HG03139 (cell line): Measurements from ENCODE around the gene THOC7.
A peak's percentile ranks its signal among the peaks of the same experiment; 100 is the strongest.

Source experiments
- ATAC-seq: cut with Tn5 transposase; IDR thresholded peaks from one replicate; pipeline ENCODE4 v1.9.1; 2021; ENCODE audit not compliant: unreplicated experiment

THOC7 gene

DNA sequence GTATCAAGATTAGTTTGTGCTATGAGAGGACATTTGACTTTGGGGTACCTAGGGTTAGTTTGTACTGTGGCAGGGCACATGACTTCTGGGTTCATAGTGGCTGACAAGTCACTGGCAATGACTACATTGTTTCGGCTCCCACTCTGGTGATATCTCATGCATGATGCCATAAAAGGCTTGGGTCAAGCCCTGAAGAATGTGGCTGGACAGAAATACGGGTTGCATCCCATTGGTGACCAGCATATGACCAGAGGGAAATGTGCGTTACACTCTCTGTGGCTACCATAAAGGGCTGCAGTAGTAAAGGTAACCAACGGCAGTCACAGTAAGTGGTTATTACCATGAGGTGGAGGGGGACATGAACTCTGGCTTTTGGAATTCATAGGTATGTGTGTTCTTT is 18.4 kb downstream of the THOC7 start:
- ATAC-seq = no peak

DNA sequence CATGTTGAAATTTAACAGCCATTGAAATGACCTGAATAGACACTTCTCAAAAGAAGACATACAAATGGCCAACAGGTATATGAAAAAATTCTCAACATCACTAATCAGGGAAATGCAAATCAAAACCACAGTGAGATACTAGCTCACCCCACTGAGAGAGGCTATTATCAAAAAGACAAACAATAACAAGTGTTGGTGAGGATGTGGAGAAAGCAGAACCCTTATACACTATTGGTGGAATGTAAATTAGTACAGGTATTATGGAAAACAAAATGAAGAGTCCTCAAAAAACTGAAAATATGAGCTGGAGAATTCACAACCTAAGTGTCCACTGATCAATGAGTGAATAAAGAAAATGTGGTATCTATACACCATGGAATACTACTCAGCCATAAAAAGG is 21.5 kb downstream of the THOC7 start:
- no peak for ATAC-seq

DNA sequence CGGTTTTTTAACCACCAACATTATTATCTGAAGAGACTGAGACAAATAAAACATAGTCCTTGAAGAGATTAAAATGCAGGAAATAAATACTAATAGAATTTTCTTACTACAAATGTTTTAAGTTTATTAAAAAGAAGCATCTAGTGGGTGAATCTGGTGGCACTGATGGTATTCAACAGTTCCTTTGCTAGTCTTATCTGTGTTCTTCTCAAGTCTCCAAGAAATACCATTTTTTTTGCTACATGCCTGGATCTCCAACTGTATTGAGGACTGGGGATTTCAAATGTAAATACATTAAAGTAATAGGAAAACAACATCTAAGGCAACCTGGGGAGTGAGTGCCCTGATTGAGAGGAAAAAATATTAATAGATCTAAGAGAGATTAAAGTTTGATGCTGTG is 21.9 kb downstream of the THOC7 start:
- ATAC-seq = no peak

DNA sequence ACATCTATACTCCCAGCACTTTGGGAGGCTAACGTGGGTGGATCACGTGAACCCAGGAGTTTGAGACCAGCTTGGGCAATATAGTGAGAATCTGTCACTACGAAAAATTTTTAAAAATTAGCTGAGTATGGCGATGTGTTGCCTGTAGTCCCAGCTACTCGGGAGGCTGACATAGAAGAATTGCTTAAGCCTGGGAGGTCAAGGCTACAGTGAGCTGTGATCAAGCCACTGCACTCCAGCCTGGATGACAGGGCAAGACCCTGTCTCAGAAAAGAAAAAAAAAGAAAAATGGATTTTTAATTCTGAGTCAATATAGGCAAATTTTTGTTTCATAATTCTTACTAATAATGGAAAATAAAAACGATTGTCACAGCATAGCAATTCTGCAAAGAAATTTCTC is 31.2 kb downstream of the THOC7 start:
- no peak for ATAC-seq

DNA sequence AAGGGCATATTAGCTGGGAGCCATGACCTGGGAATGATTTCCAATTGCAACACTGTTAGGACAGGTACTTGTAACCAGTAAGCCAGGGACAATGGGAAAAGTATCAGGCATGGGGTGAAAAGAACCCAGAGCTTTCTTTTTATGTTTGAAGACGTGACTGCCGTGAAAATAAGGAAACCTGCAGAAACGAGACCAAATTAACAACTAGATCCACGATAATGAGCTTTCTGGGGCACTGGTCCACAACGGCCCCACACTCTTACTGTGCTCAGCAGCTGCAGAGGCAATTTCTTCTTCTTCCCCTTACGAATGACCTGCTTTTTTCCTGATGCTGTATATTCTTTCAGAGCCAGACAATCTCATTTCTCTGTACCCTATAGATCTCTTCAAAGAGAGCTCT is 33.1 kb downstream of the THOC7 start:
- no peak for ATAC-seq

DNA sequence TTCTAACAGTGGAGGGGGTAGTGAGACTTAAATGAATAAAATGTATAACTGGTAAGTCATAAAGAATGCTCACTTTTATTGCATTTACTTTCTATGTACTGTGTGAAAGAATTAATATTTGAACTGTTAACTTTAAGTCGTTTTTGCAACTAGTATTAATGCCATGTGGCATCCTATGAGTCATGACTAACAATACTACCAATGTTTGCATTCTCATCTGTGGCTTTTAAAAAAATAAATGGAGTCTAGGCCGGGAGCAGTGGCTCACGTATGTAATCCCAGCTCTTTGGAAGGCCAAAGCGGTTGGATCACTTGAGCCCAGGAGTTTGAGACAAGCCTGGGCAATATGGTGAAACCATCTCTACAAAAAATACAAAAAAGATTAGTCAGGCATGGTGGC is 39.3 kb downstream of the THOC7 start:
- ATAC-seq = no peak

DNA sequence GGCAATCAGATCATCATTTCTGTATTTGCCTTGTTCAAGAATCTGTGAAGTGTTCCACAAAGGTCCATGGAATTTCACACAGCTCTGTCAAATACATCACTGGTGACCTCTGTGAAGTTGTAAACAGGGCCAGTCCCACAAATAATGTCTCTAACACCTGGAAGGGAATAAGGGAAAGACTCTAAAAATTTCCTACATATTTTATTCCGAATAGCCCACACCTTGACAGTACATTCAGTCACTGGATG is 44.5 kb downstream of the THOC7 start, which contains the start of gene C3orf49:
Gene C3orf49, plus strand, starts transcription at position 149 of the 248 bp plus-strand sequence. CDS start 173 bp downstream, outside the sequence.
- no peak for ATAC-seq

DNA sequence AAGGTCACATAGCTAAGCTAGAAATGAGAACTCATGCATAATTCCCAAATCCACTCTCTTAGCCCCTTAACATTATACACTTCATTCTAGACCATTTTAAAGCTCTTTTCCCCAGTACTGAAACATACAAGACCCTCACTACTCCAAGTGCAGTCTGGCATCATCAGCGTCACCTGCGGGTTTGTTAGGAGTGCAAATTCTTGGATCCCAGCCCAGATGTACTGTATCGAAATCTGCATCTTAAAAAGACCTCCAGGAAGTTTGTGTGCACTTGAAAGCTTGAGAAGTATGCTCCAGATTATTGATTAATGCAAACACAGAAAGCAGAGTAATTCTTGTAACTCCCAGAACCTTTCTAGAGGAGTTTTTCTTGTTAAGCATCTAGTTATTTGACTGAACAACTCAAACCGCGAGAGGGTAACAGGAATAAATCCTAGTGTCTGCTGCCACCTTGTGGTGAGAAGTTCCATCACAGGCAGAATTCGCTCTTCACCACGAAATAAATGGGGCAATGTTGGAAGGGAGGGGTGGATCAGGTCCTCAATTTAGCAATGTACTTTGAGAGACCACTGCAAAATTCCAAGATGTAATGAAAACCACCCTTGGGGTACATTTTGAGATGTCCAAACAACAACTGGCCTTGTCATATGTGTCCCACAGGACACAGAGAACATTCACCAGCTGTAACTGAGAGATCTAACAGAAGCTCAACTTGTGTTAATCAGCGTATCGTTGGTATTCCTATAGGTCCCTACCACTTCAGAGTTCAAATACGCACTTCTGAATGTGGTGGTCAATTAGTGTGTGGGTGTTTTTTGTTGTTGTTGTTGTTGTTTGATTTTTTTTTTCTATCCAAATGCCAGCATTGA is 45.1 kb downstream of the THOC7 start:
- peak; percentile 49 for ATAC-seq

DNA sequence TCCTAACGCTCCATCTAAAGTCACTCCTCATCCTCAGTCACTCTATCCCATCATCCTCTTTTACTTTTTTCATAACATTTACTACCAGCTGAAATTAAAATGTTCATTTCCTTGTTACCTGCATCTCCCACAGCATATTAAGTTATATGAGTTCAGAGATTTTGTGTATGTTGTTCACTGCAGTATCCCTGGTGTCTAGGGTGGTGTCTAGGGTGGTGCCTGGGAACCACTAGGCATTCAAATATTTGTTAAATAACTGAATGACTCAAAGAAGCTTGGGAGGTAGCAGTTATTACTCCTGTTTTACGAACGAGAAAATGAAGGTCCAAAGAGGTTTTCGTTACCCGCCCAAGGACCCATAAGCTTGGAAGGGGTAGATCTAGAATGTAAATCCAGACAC is 46.4 kb downstream of the THOC7 start:
- no peak for ATAC-seq

DNA sequence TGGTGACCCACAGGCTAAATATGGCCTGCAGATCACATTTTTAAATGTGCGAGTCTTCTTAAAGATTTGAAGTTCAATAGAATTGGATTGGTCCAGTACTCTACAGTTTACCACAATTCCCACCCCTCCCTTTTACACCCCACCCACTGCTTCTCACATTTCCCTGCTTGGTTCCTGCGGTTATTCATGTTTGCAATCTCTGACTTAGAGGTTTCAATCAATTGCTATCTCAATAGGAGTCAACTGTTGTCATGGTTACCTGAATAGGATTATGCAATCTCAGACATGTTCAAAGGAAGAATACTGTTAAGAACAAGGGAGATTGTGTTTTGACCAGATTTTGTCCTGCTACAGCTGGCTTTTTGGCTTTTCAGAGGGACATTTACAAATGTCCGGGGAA is 49.4 kb downstream of the THOC7 start:
- ATAC-seq = no peak

DNA sequence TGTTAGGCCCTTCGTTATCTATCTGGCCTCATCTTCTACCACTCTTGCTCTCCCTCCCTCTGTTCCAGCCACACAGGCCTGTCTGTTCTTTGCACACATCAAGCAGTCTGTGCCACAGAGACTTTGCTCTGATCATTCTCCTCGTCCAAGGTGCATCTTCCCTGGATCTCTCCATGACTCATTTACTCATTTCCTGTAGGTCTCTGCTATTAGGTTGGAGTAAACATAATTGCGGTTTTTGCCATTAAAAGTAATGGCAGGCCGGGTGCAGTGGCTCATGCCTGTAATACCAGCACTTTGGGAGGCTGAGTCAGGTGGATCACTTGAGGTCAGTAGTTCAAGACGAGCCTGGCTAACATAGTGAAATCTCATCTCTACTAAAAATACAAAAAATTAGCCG is 54.0 kb downstream of the THOC7 start:
- no peak for ATAC-seq

DNA sequence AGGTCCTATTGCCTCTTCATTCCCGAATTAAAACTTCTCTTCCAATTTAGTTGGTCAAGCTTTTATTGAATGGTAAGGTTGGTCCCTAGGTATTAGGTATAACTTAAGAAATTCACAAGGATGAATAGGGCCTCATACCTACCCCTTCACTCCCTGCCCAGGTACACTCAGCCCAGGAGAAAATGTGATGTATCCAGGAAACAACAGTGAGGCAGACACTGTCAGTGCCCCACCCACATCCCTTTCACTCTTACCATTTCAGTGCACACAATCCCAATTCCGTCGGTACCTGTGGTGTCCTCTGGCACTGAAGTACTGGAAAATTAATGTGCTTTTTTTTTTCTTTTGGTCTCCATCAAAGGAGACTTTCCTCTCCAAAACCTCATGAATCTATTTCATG is 55.0 kb downstream of the THOC7 start:
- no peak for ATAC-seq

DNA sequence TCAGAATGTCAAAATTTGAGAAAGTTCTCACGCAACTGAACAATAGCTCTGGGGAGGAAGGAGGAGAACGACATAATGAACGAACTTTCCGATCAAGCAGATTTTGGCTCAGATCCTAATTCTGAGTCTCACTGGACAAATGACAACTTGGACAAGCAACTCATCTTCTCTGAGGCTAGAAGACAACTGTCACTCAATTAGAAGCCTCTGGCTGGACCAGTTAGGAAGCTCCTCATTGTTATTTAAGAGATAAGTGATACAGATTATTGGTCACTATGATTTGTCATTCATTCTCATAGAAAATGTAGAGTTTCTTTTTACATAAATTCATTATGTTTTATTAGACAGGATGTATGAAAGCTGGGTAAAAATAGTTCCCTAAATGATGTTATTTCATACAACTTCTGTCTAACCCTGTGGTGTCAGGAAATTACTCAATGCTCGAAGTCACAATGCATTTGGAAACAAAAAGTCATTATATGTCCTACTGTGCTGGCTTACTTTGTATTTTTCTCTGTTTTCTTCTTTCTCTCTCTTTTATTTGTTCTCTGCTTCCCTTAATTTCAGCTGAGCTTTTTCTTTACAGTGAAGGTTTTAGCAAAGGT is 55.5 kb downstream of the THOC7 start:
- ATAC-seq = no peak

DNA sequence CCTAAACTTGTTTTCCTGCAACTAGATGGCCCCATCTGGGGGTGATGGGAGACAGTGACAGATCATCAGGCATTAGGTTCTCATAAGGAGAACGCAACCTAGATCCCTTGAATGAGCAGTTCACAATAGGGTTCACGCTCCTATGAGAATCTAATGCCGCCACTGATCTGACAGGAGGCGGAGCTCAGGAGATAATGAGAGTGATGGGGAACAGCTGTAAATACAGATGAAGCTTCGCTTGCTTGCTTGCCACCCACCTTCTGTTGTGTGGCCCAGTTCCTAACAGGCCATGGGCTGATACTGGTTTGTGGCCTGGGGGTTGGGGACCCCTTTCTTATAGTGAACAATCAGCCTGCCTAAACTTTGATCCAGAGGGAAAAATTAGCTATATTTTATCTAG is 59.7 kb downstream of the THOC7 start:
- ATAC-seq = no peak

DNA sequence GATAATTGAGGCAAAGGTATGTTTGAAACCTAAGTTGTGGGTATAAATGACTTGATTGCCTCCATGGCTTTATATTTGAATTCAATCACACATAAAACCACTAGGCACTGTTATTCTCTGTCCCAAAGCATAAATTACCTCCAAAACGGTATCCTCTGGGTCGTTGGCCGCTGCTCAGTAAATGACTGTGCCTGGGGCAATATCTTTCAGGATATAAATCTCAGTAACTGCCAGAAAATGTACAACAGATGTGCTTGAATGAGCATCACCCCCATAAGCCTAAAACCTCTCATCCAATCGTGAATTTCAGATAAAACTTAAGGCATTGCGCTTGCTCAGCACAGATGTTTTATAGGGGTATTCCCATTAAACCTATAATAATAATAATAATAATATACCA is 63.5 kb downstream of the THOC7 start:
- no peak for ATAC-seq

DNA sequence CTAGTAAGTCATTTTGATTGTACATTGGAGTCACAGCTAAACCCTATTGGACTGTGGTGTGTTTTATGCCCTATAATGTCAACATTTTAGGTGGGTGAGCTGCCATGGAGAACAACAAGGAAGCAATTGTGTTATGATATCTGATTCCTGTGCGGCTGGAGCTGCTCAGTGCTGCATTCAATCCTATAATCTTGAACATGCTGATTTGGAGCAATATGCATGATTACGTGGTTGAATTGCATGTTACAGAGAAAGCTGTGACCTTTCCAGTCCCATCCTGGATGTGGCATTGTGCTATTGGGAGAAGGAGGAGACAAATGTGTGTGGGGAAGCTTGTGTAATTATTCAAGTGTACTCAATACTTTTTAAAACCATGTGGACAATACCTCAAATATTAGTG is 64.7 kb downstream of the THOC7 start:
- ATAC-seq = no peak

DNA sequence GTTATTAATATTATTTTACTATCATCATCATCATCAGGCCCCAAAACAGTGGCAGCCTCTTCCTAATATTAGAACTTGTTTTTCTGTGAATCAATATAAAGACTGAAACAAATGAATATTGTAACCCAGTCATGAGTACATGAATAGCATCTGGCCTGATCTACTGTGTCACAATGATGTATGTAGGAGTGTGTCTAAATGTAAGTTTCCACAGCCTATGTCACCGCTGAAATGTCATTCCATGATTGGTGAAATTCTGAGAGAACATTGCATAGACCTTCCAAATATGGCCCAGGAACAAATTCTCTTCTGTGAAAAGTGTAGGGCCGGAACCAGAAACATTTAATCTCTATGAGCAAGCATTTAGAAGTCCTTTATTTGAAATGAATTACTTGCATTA is 65.1 kb downstream of the THOC7 start:
- no peak for ATAC-seq

DNA sequence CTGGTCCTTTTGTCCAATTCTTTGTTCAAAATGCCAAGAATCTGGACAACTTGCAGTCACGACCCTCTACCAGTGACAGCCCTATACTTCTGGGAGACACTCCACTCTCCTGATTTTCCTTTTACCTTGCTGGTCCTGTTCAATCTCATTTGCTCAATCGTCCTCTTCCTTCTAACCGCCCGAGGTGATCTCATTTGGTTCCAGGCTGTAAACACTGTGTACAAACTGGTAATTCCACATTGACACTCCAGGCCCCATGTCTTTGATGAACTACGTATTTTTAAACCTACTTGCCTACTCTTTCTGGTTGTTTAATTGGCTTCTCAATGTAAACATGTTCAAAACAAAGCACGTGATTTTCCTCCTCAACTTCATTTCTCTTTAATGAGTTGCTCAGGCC is 68.2 kb downstream of the THOC7 start:
- no peak for ATAC-seq

DNA sequence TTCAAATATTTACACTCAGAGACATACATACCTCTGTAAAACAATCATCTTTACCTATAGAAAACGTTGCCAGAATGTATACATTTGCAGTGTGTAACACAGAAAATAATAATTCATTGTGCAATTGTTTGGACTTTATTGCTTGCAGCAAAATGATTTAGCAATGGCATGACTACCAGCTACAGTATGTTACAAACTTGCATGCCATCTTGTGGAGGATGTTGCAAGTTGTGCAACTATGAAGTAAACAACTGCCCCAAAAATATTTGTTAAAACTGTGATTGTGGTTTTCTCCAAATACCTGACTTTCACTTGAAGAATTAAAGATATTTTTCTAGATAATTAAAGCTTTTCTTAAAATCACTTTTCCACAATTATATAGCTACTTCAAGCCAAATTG is 71.6 kb downstream of the THOC7 start:
- no peak for ATAC-seq
